HG03066 (cell line): ENCODE measurements around the gene TPCN2.

Source experiments
- ATAC-seq: cut with Tn5 transposase; IDR thresholded peaks from one replicate; pipeline ENCODE4 v1.9.1; 2021; ENCODE audit warnings: low read depth; ENCODE audit not compliant: unreplicated experiment

Gene TPCN2

DNA sequence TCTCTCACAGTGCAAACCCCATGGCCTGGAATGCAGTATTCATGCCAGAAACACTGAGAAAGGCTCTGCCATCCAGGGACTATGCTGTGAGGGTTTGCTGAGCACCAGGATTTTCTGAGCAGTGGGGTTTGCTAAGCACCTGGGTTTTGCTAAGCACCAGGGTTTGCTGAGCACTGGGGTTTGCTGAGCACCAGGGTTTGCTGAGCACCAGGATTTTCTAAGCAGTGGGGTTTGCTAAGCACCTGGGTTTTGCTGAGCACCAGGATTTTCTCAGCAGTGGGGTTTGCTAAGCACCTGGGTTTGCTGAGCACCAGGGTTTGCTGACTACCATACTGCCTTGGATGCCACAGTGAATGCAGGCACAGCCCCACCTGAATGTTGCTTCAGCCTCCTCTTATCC lies 58.7 kb downstream of the TPCN2 start:
- no peak for ATAC-seq

DNA sequence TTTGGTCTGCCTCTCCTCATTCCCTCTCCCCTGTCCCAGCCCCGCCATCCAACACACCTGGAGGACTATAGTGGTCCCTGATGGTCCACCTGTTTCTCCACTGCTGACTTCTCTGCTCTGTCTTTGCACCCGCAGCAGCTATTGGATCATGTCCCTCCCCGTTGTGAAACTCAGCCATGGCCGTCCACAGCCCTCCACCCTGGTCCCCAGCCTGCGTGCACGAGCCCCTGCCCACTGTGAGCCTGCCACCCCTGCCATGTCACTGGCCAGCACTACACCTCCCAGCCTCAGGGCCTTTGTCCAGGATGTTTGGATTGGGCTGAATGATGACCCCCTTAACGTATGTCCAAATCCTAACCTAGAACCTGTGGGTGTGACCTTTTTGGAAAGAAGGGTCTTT lies 59.3 kb downstream of the TPCN2 start:
- ATAC-seq = no peak

DNA sequence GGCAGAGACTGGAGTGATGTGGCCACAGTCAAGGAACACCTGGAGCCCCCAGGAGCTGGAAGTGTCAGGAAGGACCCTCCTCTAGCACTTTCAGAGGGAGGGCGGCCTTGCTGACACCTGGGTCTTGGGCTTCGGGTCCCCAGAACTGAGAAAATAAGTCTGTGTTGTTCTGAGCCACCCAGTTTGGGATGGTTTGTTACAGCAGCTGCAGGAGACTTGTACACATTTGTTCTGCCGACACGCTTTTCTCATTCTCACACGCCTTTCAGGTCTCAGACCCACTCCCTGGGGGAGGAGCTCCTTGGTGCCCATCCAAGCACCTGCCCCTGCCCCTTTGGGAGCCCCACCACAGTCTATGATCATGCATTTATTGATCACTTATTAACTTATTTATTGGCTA lies 59.8 kb downstream of the TPCN2 start:
- ATAC-seq = no peak

DNA sequence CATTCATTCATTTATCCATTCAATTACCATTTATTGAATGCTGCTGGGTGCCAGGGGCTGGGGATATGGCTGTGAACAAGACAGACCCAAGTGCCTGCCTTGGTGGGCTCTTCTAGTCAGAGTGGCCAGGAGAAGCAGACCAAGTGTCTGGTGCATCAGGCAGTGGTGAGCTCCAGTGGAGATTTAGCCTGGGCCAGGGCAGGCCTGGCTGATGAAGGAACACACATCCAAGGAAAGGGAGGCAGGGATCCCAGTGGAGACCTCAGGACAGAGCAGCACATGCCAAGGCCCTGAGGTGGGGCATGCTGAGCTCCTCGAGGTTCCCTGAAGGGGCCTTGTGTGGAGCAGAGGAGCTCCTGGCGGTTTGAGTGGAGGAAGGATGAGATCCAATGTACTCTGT lies 60.4 kb downstream of the TPCN2 start:
- ATAC-seq = no peak

- no peak for ATAC-seq
Measured at GRCh38 chr11:69110451-69110850, 61.7 kb downstream of the TPCN2 start.

DNA sequence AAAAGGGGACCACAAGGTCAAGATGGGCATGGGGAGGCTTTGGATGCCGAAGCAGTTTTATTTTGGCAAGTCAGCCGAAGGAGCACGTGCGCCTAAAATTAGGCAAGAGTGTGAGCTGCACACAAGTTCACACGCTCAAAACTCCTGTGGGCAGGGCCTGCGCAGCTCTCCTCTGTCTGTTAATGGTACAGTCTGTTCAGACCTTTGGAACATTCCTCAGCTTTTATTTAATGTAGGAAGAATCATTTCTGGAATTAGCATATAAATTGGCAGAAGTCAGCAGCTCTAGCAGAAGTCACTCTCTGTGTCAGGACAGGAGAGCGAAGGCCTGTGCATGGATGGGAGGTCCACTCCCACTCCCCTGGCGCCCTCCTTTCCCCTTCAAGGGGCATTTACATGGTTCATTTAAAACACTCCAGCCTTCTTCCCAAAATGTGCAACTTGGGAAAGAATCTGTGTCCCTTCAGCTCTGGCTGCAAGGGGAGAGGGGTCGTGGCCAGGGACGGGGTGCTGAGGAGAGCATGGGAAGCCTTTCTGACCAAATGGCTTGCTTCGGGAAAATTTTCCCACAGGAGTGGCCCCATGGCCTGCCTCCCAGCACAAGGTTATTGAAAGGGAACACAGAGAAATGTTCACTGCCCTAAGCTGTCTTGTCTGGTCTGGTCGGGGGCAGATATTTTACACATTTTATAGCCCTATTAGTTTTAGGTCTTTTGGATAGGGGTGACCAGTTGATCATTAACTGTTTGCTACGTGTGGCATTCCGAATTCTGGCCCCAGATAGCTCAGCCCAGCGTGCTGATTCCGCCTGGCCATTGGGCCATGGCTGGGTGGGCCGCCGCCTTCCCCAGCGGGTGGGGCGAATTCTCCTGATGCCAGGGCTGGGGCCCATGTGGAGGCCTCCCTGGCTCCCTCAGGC lies 63.2 kb downstream of the TPCN2 start:
- ATAC-seq = no peak

DNA sequence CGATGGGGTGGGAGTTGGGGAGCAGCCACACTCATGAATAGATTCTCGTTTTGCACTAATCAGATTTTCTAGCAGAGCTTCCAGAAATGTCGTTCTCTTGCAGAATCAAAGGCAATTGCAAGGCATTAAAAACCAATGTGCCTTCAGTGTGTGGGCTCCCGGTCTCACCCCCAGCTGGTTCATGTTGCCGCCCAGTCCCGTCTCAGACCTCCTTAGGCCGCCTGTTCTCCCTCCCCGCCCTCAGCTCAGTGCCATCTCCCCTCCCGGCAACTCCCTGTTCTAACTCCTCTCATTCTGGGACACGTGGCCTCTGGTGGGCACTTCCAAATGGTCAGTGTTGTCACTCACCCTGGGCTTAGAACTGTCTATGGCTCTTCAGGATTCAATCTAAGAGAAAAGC lies 64.5 kb downstream of the TPCN2 start:
- no peak for ATAC-seq

GRCh38 chr11:69113646-69114340 lies 65.1 kb downstream of the TPCN2 start:
- no peak for ATAC-seq

DNA sequence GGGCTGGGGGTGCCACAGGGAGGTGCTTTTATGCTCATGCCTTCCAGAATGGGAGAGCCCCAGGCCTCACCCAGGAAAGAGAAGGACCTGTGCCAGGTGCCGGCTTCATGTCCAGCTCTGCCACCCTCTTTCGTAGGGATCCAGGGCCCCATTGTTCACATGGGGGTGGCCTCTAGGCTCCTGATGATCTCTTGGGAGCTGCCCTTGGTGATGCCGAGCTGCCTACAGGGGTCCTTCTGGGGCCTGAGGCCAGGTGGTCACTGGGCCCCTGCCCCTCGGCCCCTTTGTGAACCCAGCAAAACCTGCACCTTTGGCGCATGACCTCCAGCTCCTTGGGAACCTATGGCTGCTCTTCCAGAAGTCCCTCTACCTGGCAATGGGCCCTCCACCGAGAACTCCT lies 65.6 kb downstream of the TPCN2 start:
- no peak for ATAC-seq

- no peak for ATAC-seq
Measured at GRCh38 chr11:69114811-69115523, 66.2 kb downstream of the TPCN2 start.

DNA sequence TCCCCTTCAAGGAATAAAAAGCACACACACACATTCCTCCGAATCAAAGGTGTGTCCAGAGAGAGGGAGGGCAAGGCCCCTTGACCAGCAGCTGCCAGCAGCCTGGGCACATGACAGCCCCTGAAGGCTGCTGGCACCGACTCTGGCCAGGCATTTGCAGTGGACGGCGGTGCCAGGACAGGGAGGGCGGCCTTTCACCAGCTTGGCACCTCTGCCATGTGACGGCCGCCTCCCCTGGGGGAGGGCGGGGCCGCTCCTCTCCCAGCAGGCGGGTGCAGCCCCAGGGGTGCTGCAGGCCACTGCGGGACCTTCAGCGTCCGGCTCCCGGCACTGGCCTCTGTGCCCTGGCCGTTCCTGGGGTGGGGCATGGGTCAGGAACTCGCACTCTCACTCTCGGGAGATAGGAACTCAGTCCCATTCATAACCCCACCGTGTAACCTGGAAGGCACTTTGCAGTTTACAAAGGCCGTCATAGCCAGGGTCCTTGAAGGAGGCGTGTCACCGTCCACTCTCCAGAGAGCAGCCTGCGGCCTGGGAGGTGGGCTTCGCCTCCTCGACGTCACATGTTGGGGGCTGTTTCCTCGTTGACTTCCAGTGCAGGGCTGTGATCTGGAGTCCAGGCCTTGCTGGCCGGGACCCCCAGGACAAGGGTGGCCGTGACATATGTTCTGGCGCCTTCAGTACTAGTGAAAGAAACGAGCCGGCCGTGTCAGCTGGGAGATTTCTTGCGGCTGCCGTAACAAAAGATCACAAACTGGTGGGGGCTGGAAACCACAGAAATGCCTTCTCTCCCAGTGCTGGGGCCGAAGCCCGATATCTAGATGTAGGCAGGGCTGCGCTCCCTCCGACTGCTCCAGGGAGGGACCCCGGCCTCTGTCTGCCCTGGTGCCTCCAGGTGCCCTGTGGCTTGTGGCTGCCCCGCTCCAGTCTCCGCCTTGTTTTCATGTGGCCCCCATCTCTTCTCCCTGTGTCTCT lies 67.1 kb downstream of the TPCN2 start:
- ATAC-seq = no peak

DNA sequence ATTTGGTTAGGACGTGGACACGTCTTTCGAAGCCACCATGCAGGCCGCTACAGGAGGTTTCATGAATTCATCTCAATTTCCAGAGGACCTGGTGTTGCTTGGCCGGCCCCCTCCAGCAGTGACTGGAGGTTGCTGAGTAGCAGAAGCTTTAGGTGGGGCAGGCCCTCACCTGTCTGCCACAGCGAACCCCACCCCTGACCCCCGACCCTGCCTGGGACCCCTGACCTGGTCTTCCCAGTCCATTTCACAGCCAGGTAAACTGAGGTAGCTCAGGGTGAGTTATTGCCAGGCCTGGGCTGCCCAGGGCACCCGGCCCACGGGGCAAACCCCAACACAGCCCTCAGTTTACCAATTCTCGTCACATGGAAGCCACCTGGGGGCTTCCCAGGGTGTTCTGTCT lies 67.9 kb downstream of the TPCN2 start:
- no peak for ATAC-seq

GRCh38 chr11:69119190-69119589 lies 70.5 kb downstream of the TPCN2 start:
- no peak for ATAC-seq

DNA sequence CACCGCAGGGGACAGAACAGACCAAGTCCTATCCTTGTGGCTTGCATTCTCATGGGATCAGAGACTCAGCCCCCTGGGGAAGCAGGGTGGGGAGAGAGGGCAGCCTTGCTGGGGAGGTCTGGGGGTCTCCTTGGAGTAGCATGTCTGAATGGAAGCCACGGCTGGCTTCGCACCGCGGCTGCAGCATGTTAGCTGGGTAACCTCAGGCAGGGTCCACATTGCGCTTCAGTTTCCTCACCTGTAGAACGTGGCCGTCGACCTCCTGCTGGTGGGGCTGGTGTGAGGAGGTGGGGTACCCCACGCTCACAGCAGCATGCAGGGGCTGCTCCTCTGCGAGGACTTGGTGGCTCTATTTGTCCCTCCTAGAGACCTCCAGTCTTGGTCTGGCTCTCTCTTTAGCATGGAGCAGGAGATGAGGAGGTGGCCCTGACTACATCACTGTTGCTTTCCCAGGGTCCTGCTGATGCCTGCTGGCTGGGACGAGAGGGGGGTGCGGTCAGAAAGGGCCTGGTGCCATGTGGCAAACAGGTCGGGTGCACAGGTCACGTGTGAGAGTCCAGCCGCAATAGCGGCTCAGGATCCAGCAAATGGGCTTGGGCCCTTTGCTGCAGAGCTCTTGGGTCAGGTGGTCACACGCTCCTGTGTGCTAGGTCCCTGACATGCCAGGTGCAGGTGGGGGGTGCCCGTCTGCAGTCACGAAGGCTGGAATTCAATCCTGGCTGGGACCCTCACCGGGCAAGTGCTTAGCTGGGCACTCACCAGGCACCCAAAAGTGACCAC lies 71.6 kb downstream of the TPCN2 start:
- no peak for ATAC-seq

DNA sequence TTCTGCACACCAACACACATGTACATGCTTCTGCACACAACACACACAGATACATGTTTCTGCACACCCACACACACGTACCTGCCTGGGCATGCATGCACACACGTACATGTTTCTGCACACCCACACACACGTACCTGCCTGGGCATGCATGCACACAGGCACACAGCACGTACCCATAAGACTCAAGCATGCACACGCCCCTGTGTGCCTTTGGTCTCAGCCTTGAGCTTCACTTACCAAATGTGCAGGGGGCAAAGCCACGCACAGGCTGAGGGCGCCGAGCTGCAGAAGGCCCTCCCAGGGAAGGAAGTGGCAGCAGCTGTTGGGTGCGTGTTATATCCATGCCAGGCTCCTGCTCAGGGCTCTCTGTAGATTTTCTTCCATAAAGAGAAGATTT lies 72.3 kb downstream of the TPCN2 start:
- ATAC-seq = no peak

- no peak for ATAC-seq
Measured at GRCh38 chr11:69121621-69122325, 73.0 kb downstream of the TPCN2 start.

DNA sequence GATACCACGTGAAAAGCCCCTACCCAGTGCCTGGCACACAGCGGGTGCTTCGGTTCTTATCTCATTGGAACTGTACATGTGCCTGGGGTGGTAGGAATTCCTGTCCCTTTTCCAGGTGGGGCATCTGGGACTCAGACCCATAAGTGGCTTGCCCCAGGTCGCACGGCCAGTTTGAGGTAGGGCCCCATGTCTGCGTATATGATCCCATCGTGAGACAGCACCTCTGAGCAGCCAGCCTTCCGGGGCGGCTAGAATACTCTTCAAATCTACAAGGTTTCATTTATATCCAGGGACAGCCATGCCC lies 73.5 kb downstream of the TPCN2 start:
- ATAC-seq = no peak

DNA sequence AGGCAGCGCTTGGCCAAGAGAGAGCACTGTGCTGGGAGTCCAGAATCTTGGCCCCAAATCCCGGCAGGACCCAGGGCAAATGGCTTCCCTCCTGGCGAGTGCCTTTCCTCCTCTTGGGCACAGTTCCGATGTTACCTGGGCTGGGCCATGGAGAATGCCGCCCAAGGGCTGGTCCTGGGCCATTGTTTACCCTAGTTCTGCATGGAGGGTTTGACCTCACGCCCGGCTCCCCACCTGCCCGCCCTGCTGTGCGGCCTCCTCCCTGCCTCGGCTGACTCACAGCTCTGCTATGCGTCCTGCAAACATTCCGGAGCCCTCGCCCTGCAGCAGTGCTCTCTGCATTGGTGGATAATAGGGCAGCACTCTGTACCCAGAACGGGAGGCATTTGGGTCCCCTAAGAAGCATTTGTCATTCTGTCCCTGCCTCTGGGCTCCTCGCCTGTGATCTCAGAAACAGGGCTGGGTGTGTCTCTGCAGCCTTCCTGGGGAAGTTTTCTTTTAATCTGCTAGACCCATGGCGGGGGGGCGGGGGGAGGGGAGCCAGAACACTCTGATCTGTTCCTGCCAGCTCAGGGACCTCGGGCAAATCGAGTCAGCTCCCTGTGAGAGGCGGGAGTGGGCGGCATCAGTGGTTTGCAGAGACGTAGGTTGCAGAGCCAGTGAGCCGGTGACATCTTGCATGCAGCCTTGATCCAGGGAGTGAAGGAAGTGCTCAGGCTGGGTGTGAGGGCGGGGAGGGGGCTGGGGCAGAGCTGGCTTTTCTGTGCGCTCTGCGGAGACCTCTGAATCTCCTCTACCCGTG lies 74.1 kb downstream of the TPCN2 start:
- ATAC-seq = no peak
